Activated naive CD4-positive, alpha-beta T cell treated with anti-CD3 and anti-CD28 coated beads for 36 hours (primary cell): ENCODE data around the gene SAMD13. TPM values are rescaled to one million over a fixed set of nuclear protein-coding genes. Genes with fewer than 3 reads are reported as not detected.

Source experiments
- CTCF ChIA-PET: fragments of 350-600 bp; sonication (Branson Sonifier 250); formaldehyde crosslinking; loops from one replicate; lab custom pipeline; 2021; ENCODE audit warnings: antibody characterized with exemption; lab: Charles Lee
- DNase-seq: peaks from one replicate; pipeline ENCODE4 v3.0.0-alpha.2; 2020
- H3K27ac Mint-ChIP-seq: one replicate; pipeline ENCODE4 v1.8.0; 2021; ENCODE audit warnings: mild to moderate bottlenecking, mixed read lengths
- H3K27me3 Mint-ChIP-seq: one replicate; pipeline ENCODE4 v1.8.0; 2021; ENCODE audit warnings: low read depth, mixed read lengths
- H3K36me3 Mint-ChIP-seq: one replicate; pipeline ENCODE4 v1.8.0; 2021; ENCODE audit warnings: low read depth, mixed read lengths
- H3K4me1 Mint-ChIP-seq: one replicate; pipeline ENCODE4 v1.8.0; 2021; ENCODE audit warnings: low read depth, mixed read lengths
- H3K4me3 Mint-ChIP-seq: one replicate; pipeline ENCODE4 v1.8.0; 2021; ENCODE audit warnings: mild to moderate bottlenecking, moderate library complexity, mixed read lengths
- H3K9me3 Mint-ChIP-seq: one replicate; pipeline ENCODE4 v1.8.0; 2021; ENCODE audit warnings: mixed read lengths
- intact Hi-C: fragments of 100-400 bp; cut with micrococcal nuclease; formaldehyde crosslinking; loops from one replicate; pipeline ENCODE4 v1.15.1; 2023
- total RNA-seq, 2 experiments: library from RNA; stranded (reverse); gene quantifications; one replicate each; pipeline ENCODE4 v1.2.3, GENCODE V29; 2021

Gene SAMD13
- total RNA-seq, 2 experiments from 2014 or later: 0.30 to 0.36 TPM

- no peaks in the 10 kb centered on the region for H3K27me3 Mint-ChIP-seq
- peaks cover 8% of the 10 kb centered on the region for H3K36me3 Mint-ChIP-seq
- H3K27ac Mint-ChIP-seq: no peak overlapping the region
- peak overlapping the region; percentile 73 for H3K4me3 Mint-ChIP-seq
- CTCF ChIA-PET: interaction anchor here (0.7 to 1.4 kb wide), 6 partner anchors 14 to 214 kb away, joined by 3 to 5 read pairs (median 3); partner anchors contain the start of gene PRKACB
- DNase-seq: no peak
- peaks cover 10% of the 10 kb centered on the region for H3K9me3 Mint-ChIP-seq
- peaks cover 44% of the 10 kb centered on the region for H3K4me1 Mint-ChIP-seq
- intact Hi-C loops: loop anchor here (2.0 to 10.0 kb wide), 6 partner anchors 129 to 1401 kb away; partner anchors contain the start of genes BCL10, SSX2IP, TTLL7 and ZNHIT6
Observed at GRCh38 chr1:84303314-84303830, 1.9 kb downstream of the SAMD13 start.

GRCh38 chr1:84307398-84307797, 5.9 kb downstream of the SAMD13 start:
- Mint-ChIP-seq H3K9me3 (peaks cover 10% of the 10 kb centered on the region), H3K27me3 (no peaks in the 10 kb centered on the region), H3K4me3 (no peak overlapping the region), H3K27ac (no peak overlapping the region), H3K36me3 (peaks cover 8% of the 10 kb centered on the region), H3K4me1 (peaks cover 21% of the 10 kb centered on the region)
- intact Hi-C loops: loop anchor here (10.0 kb wide), 2 partner anchors 967 to 1397 kb away; partner anchors contain the start of genes BCL10 and ZNHIT6
- DNase-seq: no peak
- CTCF ChIA-PET: no interaction called here

- peaks cover 8% of the 10 kb centered on the region for H3K36me3 Mint-ChIP-seq
Observed at GRCh38 chr1:84311296-84311695, 9.8 kb downstream of the SAMD13 start.

GRCh38 chr1:84319662-84320061, 18.2 kb downstream of the SAMD13 start:
- Mint-ChIP-seq H3K4me3 (no peak overlapping the region), H3K9me3 (no peaks in the 10 kb centered on the region), H3K27ac (no peak overlapping the region), H3K36me3 (no peaks in the 10 kb centered on the region), H3K4me1 (no peaks in the 10 kb centered on the region), H3K27me3 (no peaks in the 10 kb centered on the region)
- intact Hi-C loops: no loop called here
- DNase-seq: no peak
- CTCF ChIA-PET: no interaction called here

More at GRCh38 chr1:84311296-84311695, 9.8 kb downstream of the SAMD13 start:
- intact Hi-C loops: no loop called here
- Mint-ChIP-seq H3K9me3 (peaks cover 10% of the 10 kb centered on the region), H3K4me3 (no peak overlapping the region), H3K27me3 (no peaks in the 10 kb centered on the region), H3K4me1 (no peaks in the 10 kb centered on the region), H3K27ac (no peak overlapping the region)
- DNase-seq: no peak
- CTCF ChIA-PET: interaction anchor here (0.9 kb wide), 2 partner anchors 100 to 170 kb away, joined by 3 to 4 read pairs; no protein-coding TSS in a partner anchor

- no peak overlapping the region for H3K27ac Mint-ChIP-seq
- CTCF ChIA-PET: no interaction called here
- H3K4me3 Mint-ChIP-seq: no peak overlapping the region
- intact Hi-C loops: no loop called here
- no peaks in the 10 kb centered on the region for H3K27me3 Mint-ChIP-seq
- no peak for DNase-seq
- H3K36me3 Mint-ChIP-seq: no peaks in the 10 kb centered on the region
- H3K4me1 Mint-ChIP-seq: no peaks in the 10 kb centered on the region
- no peaks in the 10 kb centered on the region for H3K9me3 Mint-ChIP-seq
Observed at GRCh38 chr1:84327830-84328229, 26.3 kb downstream of the SAMD13 start.

- DNase-seq: no peak
- peaks cover 8% of the 10 kb centered on the region for H3K4me1 Mint-ChIP-seq
- CTCF ChIA-PET: no interaction called here
- no peak overlapping the region for H3K27ac Mint-ChIP-seq
- intact Hi-C loops: no loop called here
- H3K4me3 Mint-ChIP-seq: no peak overlapping the region
- no peaks in the 10 kb centered on the region for H3K27me3 Mint-ChIP-seq
- no peaks in the 10 kb centered on the region for H3K36me3 Mint-ChIP-seq
- no peaks in the 10 kb centered on the region for H3K9me3 Mint-ChIP-seq
Observed at GRCh38 chr1:84330125-84330984, 28.8 kb downstream of the SAMD13 start.

GRCh38 chr1:84339503-84339902, 38.0 kb downstream of the SAMD13 start:
- H3K27me3 Mint-ChIP-seq: peaks cover 2% of the 10 kb centered on the region
- peaks cover 20% of the 10 kb centered on the region for H3K9me3 Mint-ChIP-seq
- no peak overlapping the region for H3K27ac Mint-ChIP-seq
- CTCF ChIA-PET: interaction anchor here (0.7 kb wide), 1 partner anchor 606 kb away, joined by 3 read pairs; no protein-coding TSS in a partner anchor
- H3K4me3 Mint-ChIP-seq: no peak overlapping the region
- H3K4me1 Mint-ChIP-seq: peaks cover 7% of the 10 kb centered on the region
- intact Hi-C loops: no loop called here
- peaks cover 7% of the 10 kb centered on the region for H3K36me3 Mint-ChIP-seq
- no peak for DNase-seq

- Mint-ChIP-seq H3K4me3 (no peak overlapping the region), H3K27ac (no peak overlapping the region), H3K9me3 (no peaks in the 10 kb centered on the region), H3K27me3 (no peaks in the 10 kb centered on the region), H3K4me1 (no peaks in the 10 kb centered on the region), H3K36me3 (no peaks in the 10 kb centered on the region)
- CTCF ChIA-PET: no interaction called here
- intact Hi-C loops: no loop called here
- DNase-seq: no peak
Observed at GRCh38 chr1:84344286-84344685, 42.8 kb downstream of the SAMD13 start.

- H3K9me3 Mint-ChIP-seq: no peaks in the 10 kb centered on the region
- CTCF ChIA-PET: no interaction called here
- H3K4me1 Mint-ChIP-seq: no peaks in the 10 kb centered on the region
- intact Hi-C loops: no loop called here
- no peak for DNase-seq
- no peak overlapping the region for H3K4me3 Mint-ChIP-seq
- no peak overlapping the region for H3K27ac Mint-ChIP-seq
- no peaks in the 10 kb centered on the region for H3K36me3 Mint-ChIP-seq
- H3K27me3 Mint-ChIP-seq: no peaks in the 10 kb centered on the region
Observed at GRCh38 chr1:84345220-84345619, 43.7 kb downstream of the SAMD13 start.

GRCh38 chr1:84347271-84347931, 45.9 kb downstream of the SAMD13 start:
- no peak overlapping the region for H3K27ac Mint-ChIP-seq
- DNase-seq: no peak
- no peaks in the 10 kb centered on the region for H3K27me3 Mint-ChIP-seq
- no peaks in the 10 kb centered on the region for H3K36me3 Mint-ChIP-seq
- intact Hi-C loops: no loop called here
- no peaks in the 10 kb centered on the region for H3K9me3 Mint-ChIP-seq
- CTCF ChIA-PET: interaction anchor here (1.0 kb wide), 1 partner anchor 206 kb away, joined by 3 read pairs; no protein-coding TSS in a partner anchor
- no peak overlapping the region for H3K4me3 Mint-ChIP-seq
- H3K4me1 Mint-ChIP-seq: peaks cover 4% of the 10 kb centered on the region

- no peak overlapping the region for H3K27ac Mint-ChIP-seq
- H3K4me1 Mint-ChIP-seq: peaks cover 4% of the 10 kb centered on the region
- CTCF ChIA-PET: no interaction called here
- no peaks in the 10 kb centered on the region for H3K36me3 Mint-ChIP-seq
- no peak for DNase-seq
- intact Hi-C loops: no loop called here
- no peaks in the 10 kb centered on the region for H3K27me3 Mint-ChIP-seq
- no peaks in the 10 kb centered on the region for H3K9me3 Mint-ChIP-seq
- no peak overlapping the region for H3K4me3 Mint-ChIP-seq
Observed at GRCh38 chr1:84347932-84348555, 46.5 kb downstream of the SAMD13 start.

- Mint-ChIP-seq H3K27ac (no peak overlapping the region), H3K4me3 (no peak overlapping the region), H3K4me1 (peaks cover 4% of the 10 kb centered on the region), H3K27me3 (no peaks in the 10 kb centered on the region), H3K9me3 (no peaks in the 10 kb centered on the region), H3K36me3 (no peaks in the 10 kb centered on the region)
- CTCF ChIA-PET: no interaction called here
- intact Hi-C loops: no loop called here
- no peak for DNase-seq
Observed at GRCh38 chr1:84348759-84349158, 47.3 kb downstream of the SAMD13 start.
